Activated naive CD4-positive, alpha-beta T cell treated with anti-CD3 and anti-CD28 coated beads, Interleukin-2, amount 50 U/mL, for 16 hours (primary cell): ENCODE data around the gene PLEKHG4B.

Experiments
- DNase-seq: peaks from one replicate; pipeline ENCODE4 v3.0.0-alpha.2; 2020

The PLEKHG4B gene

GRCh38 chr5:139579-140442, 47.8 kb downstream of the PLEKHG4B start:
- no peak for DNase-seq

DNA sequence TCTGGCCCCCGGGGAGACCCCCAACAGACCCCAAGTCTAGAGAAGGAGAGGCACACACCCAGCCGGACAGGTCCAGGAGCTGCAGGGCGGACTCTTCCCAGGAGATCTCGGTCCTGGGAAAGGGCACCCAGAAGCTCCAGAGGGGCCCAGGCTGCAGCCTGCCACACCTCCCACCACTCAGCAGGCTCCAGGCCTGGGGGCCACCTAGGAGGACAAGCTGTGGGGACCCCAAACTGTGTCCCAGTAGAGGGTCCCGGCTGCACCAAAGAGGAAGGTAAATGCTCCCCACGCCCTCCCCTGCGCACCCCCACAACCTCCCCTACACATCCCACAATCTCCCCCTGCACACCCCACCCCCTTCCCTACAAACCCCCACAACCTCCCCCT, 48.5 kb downstream of the PLEKHG4B start:
- no peak for DNase-seq

- no peak for DNase-seq
Observed at GRCh38 chr5:141211-141610, 49.2 kb downstream of the PLEKHG4B start.

DNA sequence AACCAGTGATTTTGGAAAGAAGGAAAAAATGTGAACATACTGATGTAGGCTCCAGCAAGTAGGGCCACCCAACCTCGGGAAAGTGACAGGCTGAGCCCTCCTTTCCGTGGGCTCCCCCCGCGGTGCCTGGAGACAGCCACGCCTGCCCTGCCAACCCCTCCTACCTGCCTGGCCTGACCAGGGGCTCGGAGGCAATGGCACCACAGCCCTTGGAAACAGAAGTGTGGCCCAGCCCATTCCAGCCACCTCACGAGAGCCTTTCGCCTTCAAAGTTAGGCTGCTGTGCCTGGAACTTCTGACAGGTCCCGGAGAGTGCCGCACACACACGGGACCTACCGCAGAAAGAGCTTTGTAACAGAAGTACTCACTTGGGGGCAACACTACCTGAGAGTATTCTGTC, 49.8 kb downstream of the PLEKHG4B start:
- DNase-seq: no peak

GRCh38 chr5:142246-142810, 50.4 kb downstream of the PLEKHG4B start:
- no peak for DNase-seq

GRCh38 chr5:143041-143440, 51.1 kb downstream of the PLEKHG4B start:
- no peak for DNase-seq

DNA sequence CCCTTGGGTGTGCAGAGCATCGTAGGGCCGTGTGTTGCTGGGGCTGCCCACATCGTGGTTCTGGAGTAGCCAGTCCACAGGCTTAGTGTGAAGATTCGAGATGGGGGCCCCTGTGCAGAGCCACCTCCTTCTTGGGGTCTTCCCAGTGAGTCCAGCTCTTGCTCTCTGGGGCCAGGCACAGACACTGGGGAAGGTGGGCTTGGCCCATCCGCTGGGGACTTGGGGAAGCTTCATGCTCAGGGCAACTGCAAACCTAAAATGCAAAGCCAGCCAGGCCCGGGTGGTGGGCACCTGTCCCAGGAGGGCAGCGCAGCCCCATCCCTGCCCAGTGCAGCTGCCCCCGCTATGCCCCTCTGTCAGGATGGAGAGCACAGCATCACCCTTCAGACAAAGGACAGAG, 53.0 kb downstream of the PLEKHG4B start:
- DNase-seq: no peak

DNA sequence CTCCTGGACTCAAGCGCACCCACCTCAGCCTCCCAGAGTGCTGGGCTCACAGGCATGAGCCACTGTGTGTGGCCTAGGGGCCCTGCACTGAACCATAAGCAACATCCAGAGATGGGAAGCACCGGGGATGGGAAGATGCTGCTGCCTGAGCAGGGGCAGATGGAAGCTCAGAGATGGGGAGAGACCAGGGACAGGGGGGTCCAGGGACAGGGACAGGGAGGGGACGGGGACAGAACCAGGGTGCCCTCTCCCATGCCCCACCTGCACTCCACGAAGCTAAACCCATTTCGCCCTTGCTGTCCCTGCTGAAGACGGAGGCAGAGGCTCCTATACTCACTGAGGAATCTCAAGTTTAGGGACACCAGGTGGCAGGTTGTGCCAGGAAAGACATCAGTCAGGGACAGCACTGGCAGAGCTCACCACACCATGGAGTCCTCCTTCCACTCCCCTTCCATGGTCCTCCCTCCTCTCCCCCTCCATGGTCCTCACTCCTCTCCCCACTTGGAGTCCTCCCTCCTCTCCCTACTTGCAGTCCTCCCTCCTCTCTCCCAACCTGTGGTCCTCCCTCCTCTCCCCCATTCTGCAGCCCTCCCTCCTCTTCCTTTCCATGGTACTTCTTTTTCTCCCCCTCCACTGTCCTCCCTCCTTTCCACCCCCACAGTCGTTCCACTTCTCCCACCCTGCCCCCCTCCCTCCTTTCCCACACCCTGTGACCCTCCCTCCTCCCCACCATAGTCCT, 53.8 kb downstream of the PLEKHG4B start:
- no peak for DNase-seq

DNA sequence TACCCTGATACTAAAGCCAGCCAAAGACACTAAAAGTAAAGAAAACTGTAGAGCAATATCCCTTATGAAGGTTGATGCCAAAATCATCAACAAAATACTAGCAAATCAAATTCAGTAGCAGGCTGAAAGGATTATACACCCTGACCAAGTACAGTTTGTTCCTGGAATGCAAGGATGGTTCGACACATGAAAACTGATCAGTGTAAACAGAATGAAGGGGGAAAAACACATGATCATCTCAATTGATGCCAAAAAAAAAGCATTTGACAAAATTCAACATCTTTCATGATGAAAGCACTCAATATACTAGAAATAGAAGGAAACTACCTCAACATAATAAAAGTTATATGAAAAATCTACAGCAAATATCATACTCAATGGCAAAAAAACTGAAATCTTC, 55.8 kb downstream of the PLEKHG4B start:
- DNase-seq: no peak

GRCh38 chr5:149745-150485, 57.9 kb downstream of the PLEKHG4B start:
- no peak for DNase-seq

- no peak for DNase-seq
Observed at GRCh38 chr5:150746-151145, 58.8 kb downstream of the PLEKHG4B start.

GRCh38 chr5:152077-152476, 60.1 kb downstream of the PLEKHG4B start:
- no peak for DNase-seq

DNA sequence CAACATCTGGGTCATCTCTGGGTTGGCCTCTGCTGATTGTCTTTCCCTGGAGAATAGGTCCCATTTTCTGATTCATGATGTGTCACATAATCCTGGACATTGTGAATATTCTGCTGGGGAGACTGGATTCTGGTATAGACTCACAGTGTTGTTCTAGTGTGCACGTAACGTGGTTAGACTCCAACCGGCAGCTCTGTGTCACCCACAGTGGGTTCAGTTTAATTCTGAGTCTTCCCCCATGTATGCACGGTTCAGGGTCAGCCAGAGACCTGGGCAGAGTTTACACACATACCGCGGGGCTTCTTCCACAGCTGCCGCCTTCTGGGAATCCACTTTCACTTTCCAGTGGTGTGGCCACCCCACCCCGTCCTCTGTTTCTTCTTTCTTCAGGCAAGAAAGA, 61.3 kb downstream of the PLEKHG4B start:
- no peak for DNase-seq

DNA sequence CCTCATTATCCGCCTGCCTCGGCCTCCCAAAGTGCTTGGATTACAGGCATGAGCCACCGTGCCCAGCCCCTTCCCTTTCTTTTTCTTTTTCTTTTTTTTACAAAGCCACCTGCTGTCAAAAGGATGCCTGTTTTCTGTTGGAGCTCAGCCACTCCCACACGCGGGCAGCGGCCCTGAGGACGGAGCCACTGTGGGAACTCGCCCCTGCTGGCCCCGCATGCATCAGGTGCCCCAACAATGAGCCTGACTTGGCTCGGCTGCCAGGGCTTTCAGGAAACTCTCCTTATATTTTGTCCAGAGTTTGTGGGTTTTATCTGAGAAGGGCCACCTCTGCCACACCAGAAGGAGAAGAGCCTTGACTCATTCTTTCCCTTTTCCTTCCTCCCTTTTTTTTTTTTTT, 62.3 kb downstream of the PLEKHG4B start:
- DNase-seq: no peak

DNA sequence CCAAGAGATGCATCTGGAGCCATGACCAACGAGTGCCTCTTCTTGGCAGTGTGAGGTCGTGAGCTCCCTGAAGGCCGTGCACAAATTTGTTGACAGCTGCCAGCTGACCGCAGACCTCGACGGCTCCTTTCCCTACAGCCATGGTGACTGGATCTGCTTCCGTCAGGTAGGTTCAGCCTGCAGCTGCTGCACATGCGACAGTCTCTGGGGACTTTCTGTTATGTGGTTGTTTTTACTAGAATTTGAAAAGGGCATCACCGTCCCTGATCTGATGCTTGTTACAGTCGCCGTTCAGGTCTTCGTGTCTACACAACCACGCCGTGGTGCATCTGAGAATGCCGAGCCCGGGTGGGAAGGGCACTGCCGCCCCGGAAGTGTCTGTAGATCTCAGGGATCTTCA, 62.9 kb downstream of the PLEKHG4B start:
- DNase-seq: no peak

DNA sequence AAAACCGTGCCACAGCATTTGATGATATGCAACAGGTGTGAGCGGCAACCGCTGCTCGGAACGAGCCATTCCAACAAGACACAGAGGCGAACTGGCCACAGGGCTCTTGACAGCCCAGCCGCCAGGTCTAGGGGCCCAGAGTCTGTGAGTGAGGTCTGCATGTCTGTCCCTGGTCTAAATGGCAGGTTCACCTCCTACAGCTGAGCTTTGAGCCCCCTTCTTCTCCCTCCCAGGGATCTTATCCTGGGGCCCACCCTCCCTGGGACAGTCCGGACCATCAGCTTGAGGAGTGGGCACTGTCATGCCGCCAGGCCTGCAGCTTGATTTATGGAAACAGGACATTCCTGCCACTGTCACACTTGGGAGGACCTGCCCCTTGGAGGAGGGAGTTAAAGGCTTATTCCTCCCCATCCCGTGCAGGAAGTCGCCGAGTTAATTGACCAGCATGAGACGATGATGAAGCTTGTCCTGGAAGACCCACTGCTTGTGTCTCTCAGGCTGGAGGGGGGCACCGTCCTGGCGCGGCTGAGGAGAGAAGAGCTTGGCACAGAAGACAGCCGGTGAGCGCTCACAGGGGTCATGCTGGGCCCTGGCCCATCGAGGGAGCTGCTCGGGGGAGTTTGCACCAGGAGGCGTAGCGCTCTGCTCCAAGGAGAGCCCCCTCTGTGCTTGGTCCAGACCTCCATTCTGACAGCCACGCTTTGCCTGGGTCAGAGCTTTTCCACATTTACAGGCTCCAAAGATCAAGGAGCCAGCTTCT, 63.9 kb downstream of the PLEKHG4B start:
- no peak for DNase-seq

GRCh38 chr5:156411-157072, 64.6 kb downstream of the PLEKHG4B start:
- DNase-seq: no peak

- no peak for DNase-seq
Observed at GRCh38 chr5:157126-157715, 65.3 kb downstream of the PLEKHG4B start.

- no peak for DNase-seq
Observed at GRCh38 chr5:157801-158200, 65.8 kb downstream of the PLEKHG4B start.

DNA sequence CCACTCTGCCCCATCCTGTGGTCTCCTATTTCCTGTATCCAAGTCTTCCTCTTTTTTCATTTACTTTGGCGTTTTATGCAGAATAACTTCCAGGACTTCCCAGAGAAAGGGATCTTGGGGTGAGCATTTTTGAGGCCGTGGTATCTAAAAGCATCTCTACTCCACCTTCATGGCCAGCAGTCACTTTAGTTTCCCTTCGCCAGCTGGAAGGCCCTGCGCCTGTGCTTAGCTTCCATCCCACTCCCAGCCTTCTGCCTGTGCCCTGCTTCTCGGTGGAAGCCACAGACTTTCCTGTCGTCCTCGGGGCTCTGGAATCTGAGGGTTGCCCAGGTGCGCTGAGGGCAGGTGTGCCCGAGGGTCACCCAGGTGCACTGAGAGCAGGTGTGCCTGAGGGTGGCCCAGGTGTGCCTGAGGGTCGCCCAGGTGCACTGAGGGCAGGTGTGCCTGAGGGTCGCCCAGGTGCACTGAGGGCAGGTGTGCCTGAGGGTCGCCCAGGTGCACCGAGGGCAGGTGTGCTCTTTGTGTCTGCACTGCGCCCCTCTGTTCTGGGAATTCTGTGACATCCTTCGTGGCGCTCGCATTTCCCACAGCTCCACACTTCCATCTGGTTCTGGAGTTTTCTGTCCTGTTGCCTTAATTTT, 67.0 kb downstream of the PLEKHG4B start:
- no peak for DNase-seq
